Epithelial cell of proximal tubule (primary cell): Measurements from ENCODE around the gene ERC1. TPM values are rescaled to one million over a fixed set of nuclear protein-coding genes. Genes with fewer than 3 reads are reported as not detected.

ENCODE experiments used
- DNase-seq: peaks from one replicate; pipeline ENCODE4 v3.0.0-alpha.2; 2011; ENCODE audit warnings: low read depth
- H3K4me3 ChIP-seq: 2 replicates; pipeline ENCODE4 v1.5.1; 2011; ENCODE audit warnings: low read depth, mild to moderate bottlenecking, low read length
- CTCF ChIP-seq: conservative IDR thresholded peaks from 2 replicates; pipeline ENCODE4 v1.5.1; 2012; ENCODE audit warnings: low read depth, mild to moderate bottlenecking, low read length
- total RNA-seq: library from RNA; depleted of rRNA; stranded (reverse); fragments of >200 nt; gene quantifications from 2 replicates; pipeline ENCODE4 v1.2.3, GENCODE V29; 2015

Gene ERC1
- total RNA-seq, 1 donor from 2014 or later = 16.5 TPM

DNA sequence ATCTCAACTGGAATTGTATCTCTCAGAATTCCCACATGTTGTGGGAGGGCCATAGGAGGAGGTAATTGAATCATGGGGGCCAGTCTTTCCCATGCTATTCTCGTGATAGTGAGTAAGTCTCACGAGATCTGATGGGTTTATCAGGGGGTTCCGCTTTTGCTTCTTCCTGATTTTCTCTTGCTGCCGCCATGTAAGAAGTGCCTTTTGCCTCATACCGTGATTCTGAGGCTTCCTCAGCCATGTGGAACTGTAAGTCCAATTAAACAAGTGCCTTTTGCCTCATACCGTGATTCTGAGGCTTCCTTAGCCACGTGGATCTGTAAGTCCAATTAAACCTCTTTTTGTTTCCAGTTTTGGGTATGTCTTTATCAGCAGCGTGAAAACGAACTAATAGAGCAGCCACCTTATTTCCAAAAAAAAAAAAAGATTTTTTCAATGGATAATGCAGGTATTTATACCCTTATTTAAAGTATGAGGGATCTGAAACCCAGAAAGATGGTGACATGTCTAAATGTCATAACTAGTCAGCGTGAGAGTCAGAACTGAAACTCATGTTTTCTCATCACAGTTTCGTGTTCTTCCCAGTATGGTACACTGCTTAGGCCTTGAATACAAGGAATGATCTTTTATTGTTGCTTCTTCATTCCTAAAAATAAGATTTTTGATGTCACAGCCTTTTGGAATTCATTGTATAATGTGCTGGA, 89.6 kb downstream of the ERC1 start:
- DNase-seq = no peak
- no peak for TF ChIP-seq CTCF
- no peak overlapping the region for H3K4me3 ChIP-seq

GRCh38 chr12:1083151-1083888, 92.3 kb downstream of the ERC1 start:
- no peak for DNase-seq
- TF ChIP-seq CTCF = no peak
- H3K4me3 ChIP-seq = no peak overlapping the region

DNA sequence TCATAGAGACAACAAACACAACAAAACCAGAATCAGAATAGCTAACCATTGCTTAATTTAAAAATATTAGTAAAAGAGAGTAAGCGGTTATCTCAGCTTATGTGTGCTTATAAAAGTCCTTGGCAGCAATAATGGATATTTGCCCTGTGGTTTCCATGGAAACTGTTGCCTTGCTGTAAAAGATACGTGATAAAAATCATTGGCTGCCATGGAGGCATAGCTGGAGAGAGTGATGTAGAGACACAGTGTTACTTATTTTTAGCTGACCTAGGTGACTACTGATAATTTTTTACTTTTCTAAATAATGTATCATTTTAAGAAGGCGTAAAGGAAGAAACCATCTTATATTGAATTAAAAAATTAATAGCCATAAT, 92.9 kb downstream of the ERC1 start:
- no peak for TF ChIP-seq CTCF
- no peak overlapping the region for H3K4me3 ChIP-seq
- DNase-seq = no peak

DNA sequence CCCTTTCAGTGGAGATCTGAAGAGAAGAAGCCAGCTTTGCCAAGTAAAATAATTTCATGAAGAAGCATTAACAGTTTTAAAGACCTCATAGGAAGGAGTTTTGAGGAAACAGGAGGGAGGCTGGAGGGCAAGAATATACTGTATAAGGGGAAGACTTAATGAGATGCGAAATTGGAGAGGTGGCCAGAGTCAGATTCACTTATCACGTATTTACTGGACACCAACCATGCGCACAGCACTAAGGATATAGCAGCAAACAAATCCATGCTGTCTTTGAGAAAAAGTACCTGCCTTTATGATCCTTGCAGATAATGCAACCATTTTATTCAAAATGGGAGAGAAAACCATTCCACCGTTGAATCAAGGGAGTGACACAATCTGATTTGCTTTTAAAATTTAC, 100.3 kb downstream of the ERC1 start:
- H3K4me3 ChIP-seq = no peak overlapping the region
- no peak for TF ChIP-seq CTCF
- DNase-seq = no peak

GRCh38 chr12:1093166-1093751, 102.2 kb downstream of the ERC1 start:
- H3K4me3 ChIP-seq = no peak overlapping the region
- peak; percentile 27 for DNase-seq
- TF ChIP-seq CTCF = peak; percentile 83

DNA sequence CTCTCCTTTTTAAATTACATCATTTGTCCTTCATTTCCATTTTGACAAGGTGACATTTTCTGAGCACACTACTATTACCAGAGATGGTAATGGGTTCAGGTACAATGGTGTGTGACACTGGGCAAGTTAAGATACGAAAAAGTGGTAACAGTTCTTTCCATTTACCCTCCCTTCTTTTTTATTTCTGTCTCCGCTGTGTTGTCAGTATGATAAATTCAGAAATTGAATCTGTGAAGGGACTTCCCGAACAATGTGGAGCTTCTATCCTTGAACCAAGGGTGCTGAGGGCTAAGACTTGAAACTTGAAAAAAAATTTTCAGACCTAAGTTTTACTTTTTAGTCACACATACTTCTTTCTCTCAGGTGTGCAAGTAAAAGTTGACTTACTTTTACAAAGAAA, 103.7 kb downstream of the ERC1 start:
- H3K4me3 ChIP-seq = no peak overlapping the region
- TF ChIP-seq CTCF = no peak

More for the DNA sequence above, 103.7 kb downstream of the ERC1 start:
- no peak for DNase-seq
